Stimulated activated CD4-positive, alpha-beta T cell treated with anti-CD3 and anti-CD28 coated beads, Interleukin-12 subunit alpha, Interleukin-12 subunit beta, amount 100 ng/mL, for 24 hours (primary cell): ENCODE measurements around the gene ZNF608.

Experiments used
- DNase-seq, 2 experiments: peaks; one replicate each; pipeline ENCODE4 v3.0.0-alpha.2; 2020; ENCODE audit warnings: low read depth in 2 of 2

Gene ZNF608, protein sequence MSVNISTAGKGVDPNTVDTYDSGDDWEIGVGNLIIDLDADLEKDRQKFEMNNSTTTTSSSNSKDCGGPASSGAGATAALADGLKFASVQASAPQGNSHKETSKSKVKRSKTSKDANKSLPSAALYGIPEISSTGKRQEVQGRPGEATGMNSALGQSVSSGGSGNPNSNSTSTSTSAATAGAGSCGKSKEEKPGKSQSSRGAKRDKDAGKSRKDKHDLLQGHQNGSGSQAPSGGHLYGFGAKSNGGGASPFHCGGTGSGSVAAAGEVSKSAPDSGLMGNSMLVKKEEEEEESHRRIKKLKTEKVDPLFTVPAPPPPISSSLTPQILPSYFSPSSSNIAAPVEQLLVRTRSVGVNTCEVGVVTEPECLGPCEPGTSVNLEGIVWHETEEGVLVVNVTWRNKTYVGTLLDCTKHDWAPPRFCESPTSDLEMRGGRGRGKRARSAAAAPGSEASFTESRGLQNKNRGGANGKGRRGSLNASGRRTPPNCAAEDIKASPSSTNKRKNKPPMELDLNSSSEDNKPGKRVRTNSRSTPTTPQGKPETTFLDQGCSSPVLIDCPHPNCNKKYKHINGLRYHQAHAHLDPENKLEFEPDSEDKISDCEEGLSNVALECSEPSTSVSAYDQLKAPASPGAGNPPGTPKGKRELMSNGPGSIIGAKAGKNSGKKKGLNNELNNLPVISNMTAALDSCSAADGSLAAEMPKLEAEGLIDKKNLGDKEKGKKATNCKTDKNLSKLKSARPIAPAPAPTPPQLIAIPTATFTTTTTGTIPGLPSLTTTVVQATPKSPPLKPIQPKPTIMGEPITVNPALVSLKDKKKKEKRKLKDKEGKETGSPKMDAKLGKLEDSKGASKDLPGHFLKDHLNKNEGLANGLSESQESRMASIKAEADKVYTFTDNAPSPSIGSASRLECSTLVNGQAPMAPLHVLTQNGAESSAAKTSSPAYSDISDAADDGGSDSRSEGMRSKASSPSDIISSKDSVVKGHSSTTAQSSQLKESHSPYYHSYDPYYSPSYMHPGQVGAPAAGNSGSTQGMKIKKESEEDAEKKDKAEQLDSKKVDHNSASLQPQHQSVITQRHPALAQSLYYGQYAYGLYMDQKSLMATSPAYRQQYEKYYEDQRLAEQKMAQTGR (N-terminal part only)

DNA sequence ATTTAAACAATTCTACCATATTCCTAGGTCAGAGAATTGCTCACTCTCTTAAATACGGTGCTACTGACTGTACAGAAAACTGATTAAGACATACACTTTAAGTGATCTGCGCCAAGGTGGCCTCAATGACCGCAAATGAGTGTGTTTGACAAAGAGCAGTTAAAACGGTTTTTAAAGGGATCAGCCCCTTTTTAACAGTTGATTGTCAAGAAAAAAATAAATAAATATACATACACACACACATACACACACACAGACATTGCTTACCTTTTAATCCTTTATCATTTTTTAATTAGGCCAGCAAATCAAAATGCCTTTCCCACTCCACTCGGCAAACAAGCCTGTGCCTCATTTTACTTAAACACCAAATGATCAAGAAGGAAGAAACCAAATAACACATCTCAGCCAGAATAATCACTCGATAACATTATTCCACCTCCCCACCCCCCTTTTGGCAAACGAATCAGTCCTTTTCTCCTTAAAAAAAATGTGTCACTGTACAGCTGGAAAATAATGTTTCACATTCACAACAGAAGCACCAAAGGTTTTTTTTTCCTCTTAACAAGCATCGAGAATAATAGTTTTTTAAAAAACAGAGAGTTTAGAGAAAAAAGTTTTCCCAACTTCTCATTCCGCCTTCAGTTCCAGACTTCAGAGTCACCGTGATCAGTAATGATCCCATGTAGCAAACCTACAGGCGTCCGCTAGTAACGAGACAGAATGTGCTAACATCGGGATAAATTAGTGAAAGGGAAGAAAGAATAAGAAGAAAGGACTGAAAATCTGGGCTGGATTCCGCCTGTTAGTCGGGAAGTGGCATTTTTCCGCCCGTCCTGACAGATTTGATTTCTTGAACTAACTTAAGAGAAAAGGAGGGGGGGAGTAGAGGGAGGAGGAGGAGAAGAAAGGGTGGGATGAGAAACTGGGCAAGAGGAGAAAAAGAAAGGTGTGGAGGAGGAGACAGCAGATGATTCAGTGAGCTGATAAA, at the start of gene ZNF608:
ZNF608 (minus strand) TSS at position 712 of the 988 bp plus-strand sequence. CDS start 1,650 bp downstream, outside the sequence.
- DNase-seq: no peak

- DNase-seq: no peak
Observed at GRCh38 chr5:124795829-124796228, 49.4 kb upstream of the ZNF608 start.

DNA sequence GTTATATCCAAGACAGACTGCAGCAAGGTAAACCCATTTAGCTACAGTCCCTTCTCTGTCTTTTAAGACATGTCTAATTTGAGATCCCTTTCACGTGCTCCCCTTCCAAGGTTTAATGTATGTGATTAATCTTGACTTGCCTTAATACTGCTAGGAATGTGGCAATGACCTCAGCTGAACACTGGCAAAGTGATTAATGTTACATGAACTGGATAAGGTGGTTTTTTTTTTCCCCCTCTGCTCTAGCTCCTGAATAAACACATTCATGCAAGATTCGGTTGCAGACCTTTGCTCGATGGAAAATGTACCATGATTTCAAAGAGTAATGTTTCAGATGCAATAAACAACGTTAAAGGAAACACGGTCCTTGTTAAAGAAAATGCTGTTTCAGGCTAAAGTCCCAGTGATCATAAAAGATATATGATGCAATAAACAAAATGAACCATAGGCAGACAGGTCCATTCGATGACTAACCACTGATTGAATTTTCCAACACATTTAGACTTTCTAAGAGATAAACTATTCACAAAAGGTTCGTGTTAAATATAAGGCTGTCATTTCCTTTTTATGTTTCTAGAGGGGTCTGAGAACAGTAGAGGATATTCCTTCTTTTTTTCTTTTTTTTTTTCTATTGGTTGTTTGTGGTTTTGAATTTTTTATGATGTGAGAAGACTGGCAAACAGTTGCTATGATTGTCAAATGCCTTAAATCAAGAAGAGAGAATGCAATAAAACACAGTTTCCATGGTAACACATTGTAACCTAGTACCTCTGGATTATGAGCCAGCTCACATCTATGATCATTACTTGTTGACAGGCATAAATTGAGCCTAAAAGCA, 44.7 kb upstream of the ZNF608 start:
- no peak for DNase-seq

- no peak for DNase-seq
Observed at GRCh38 chr5:124790301-124790894, 44.0 kb upstream of the ZNF608 start.

GRCh38 chr5:124789104-124789605, 42.7 kb upstream of the ZNF608 start:
- DNase-seq: no peak

- DNase-seq: no peak
Observed at GRCh38 chr5:124783794-124784193, 37.4 kb upstream of the ZNF608 start.

GRCh38 chr5:124783285-124783684, 36.8 kb upstream of the ZNF608 start:
- DNase-seq: no peak

DNA sequence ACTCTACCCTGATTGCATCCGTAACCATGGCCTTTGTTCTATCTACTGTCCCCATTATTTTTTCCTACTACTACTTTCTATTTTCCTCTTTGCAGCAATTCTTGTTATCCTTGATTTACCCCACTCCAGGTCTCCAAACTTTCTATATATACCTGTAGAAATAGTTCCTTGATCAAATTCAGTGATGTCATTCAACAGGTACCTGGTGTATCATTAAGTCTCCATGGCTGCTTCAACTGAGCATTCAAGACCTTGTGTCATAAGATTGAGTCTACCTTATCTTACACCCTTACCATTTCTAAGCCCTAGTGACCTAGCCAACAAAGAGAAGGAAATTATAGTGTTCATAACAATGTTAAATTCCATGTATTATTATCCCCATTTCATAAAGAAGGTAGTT, 35.8 kb upstream of the ZNF608 start:
- no peak for DNase-seq

DNA sequence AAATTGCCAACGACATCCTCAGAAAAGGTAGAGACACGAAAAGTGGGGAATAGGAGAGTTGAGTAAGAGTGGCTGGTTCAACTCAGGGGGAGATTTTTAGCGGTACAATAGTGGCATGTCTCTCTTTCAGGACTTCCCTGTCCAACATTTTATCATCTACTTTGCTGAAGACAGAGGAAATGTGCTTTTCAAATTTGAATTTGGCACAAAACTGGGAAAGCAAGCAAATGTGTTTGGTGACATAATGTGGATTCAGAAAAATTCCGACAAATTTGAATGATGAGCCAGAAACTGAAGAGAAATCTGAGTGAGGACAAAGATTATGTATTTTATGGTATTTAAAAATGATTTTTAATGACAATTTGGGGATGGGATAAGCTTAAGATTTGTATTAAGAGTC, 33.6 kb upstream of the ZNF608 start:
- no peak for DNase-seq

GRCh38 chr5:124773315-124774311, 27.2 kb upstream of the ZNF608 start:
- no peak for DNase-seq

DNA sequence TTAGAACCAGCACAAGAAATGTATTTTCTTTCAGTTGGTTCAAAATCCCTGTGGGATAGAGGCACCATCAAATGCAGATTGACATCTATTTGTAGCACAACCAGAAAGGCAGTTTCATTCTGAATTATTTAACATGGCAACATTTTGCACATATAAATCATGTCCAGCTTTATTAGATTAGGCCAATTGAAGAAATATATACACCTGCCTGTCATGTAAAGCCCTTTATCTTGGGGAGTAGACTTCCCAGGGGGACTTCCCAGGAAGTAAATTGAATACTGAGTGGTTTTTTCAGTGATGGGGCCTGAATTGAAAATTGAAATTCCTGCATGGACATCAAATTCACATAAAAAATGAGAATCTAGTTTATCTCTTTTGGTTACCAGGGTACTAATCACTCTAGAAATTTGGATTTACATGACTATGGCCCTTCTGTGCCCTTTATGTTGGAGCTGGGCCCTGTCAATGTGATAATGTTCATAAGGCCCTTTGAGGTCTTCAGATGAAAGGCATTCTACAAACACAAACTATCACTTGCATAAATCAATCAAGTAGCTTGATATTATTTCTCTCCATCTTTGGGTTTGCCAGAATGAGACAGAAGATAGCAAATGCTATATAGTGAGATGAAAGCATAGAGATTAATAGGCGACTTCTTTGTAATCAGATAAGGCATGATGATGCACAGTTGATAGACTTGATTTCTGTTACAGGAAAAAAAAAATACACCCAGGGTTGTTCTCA, 26.2 kb upstream of the ZNF608 start:
- no peak for DNase-seq

GRCh38 chr5:124771761-124772160, 25.3 kb upstream of the ZNF608 start:
- no peak for DNase-seq

DNA sequence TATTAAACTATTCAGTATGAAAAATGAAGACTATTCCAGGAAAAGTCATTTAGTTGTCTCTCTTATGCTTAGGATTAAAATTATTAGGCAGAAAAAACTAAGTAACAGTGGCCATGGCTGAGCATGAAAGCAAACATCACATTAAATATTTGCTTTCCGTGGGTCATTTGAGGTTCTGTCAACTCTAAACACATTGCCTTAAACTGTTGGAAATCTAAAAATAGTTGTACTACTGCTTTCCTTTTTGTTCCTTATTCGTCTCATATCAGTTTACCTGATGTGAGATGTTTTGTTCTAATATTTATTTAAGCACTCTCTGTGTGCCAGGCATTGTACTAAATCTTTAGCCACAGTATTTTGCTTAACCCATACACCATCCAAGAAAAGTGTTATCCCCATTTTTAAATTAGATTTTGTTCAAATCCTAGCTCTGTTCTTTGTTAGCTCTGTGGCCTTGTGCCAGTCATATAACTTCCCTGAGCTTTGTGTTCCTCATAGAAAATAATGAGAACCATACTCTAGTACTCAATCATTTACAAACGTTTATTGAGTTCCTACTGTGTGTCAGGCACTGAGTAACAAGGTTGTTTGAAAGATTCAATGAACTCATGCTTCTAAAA, 18.7 kb upstream of the ZNF608 start:
- no peak for DNase-seq

- DNase-seq: no peak
Observed at GRCh38 chr5:124764585-124764984, 18.1 kb upstream of the ZNF608 start.

DNA sequence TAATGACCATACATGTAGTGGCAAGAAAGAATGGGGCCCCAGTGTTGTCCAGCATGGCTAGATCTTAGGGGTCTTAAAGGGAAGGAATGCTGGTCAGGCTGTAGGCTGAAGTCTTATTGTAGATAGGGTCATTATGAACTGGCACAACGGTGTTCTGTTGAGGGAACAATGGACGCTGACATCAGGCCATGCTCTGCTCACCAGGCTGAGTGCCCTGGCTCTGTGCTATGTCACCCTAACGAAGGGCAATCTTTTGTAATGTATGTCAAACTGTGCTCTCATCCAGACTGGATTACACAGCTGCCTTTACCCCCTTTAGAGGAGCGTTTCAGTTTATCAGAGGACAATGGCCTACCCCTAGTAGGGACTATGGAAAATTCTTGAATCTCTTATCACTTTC, 14.6 kb upstream of the ZNF608 start:
- DNase-seq: no peak

DNA sequence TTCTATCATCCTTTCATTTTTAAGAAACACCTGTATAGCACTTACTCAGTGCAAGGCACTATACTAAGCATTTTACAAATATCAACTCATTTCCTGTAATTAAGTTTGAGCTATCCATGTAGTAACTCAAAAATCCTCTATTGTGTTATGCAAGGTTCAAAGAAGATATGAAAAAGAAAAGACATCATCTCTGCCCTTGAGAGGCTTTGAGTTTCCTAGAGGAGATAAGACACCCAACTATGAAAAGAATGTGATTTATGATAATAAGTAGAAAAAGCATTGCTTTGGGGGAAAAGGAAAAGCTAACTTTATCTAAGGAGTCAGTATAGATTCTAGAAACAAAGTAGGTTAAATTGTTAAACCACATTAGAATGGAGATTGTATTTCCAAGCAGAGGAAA, 14.2 kb upstream of the ZNF608 start:
- no peak for DNase-seq

DNA sequence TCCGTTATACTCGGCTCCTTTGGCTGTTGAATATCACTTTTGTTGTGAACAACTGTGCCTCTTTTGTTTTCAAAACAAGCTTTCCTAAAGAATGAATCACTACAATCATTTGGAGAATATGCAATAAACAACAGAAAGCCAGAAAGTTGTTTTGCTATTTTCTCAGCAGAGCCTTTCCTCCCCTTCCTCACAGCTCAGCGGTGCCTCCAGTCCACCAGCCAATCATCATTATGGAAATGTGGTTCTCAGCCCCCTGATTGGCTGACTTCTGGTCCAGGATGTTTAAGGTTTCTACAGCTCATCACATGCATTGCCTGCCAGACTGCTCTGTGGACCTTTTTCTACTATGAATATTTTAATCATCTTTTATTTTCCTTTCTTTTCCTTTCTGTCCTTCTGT, 9.1 kb upstream of the ZNF608 start:
- no peak for DNase-seq
